Left hindlimb (tissue), 1 donor: ENCODE data around the gene TIMM10.

ENCODE experiments used
- DNase-seq: peaks from one replicate; pipeline ENCODE4 v3.0.0-alpha.2; 2018

Gene TIMM10

GRCh38 chr11:57502376-57502775, 28.2 kb downstream of the TIMM10 start:
- DNase-seq = no peak

- DNase-seq = no peak
These were observed 28.6 kb downstream of the TIMM10 start for GRCh38 chr11:57501953-57502352.

GRCh38 chr11:57500926-57501325, 29.6 kb downstream of the TIMM10 start:
- no peak for DNase-seq

- DNase-seq = no peak
These were observed 30.0 kb downstream of the TIMM10 start for GRCh38 chr11:57500515-57500914.

- no peak for DNase-seq
These were observed 30.5 kb downstream of the TIMM10 start for GRCh38 chr11:57499983-57500461.

GRCh38 chr11:57499413-57499982, 31.1 kb downstream of the TIMM10 start:
- DNase-seq = peak; percentile 93

- DNase-seq = no peak
These were observed 32.0 kb downstream of the TIMM10 start for GRCh38 chr11:57498540-57498939.

- DNase-seq = no peak
These were observed 33.0 kb downstream of the TIMM10 start for GRCh38 chr11:57497303-57498247.

- no peak for DNase-seq
These were observed 34.3 kb downstream of the TIMM10 start for GRCh38 chr11:57496109-57496820.

GRCh38 chr11:57493507-57494503, 36.7 kb downstream of the TIMM10 start:
- DNase-seq = peak; percentile 51

GRCh38 chr11:57491371-57492061, 39.0 kb downstream of the TIMM10 start:
- DNase-seq = no peak

- no peak for DNase-seq
These were observed 39.9 kb downstream of the TIMM10 start for GRCh38 chr11:57490456-57491248.

- no peak for DNase-seq
These were observed 42.5 kb downstream of the TIMM10 start for GRCh38 chr11:57487920-57488659.

- no peak for DNase-seq
These were observed 43.4 kb downstream of the TIMM10 start for GRCh38 chr11:57487021-57487778.

- DNase-seq = no peak
These were observed 45.1 kb downstream of the TIMM10 start for GRCh38 chr11:57485217-57485990.

- DNase-seq = no peak
These were observed 46.3 kb downstream of the TIMM10 start for GRCh38 chr11:57484141-57484710.

- no peak for DNase-seq
These were observed 47.0 kb downstream of the TIMM10 start for GRCh38 chr11:57483562-57483918.
